Measurements from ENCODE around the gene ZNF467. TPM values are rescaled to one million over a fixed set of nuclear protein-coding genes. Genes with fewer than 3 reads are reported as not detected.

ZNF467 gene
- total and polyA plus RNA-seq, 2 donors (not counting 3 experiments of a cell fraction or from before 2014, with no cell fraction given) = 4.2 to 8.9 TPM

DNA sequence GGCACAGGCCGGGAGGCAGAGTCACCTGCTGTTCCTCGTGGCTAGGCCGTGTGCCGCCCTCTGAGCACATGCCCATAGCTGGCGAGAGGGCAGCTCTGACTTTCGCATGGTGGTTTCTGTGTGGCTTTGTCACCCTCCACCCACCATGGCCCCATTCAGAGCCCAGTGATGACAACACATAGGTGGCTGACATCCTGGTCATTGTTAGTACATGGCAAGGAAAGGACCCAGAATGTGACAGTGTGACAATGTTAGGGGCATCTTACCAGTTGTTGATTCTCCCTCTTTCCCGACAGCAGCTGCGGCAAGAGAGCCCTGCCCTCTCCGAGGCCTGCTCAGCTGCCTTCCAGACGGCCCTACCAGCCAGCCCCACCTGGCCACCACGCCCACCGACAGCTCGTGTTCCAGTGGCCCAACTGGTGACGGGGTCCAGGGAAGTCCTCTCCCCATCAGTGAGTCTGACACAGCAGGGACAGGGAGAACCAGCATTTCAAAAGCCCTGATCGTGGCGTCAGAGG, 52.2 kb downstream of the ZNF467 start:
- Histone ChIP-seq H3K9ac (replicated peaks; ENCODE audit: extremely low read depth, insufficient read depth, low read length) (no peak overlapping the region), H4K20me1 (replicated peaks; ENCODE audit: control insufficient read depth, extremely low read depth, insufficient read depth, low read length) (no peaks in the 10 kb centered on the region), H3K79me2 (ENCODE audit: control insufficient read depth, insufficient read depth, low read length) (no peaks in the 10 kb centered on the region), H3K4me1 (ENCODE audit: control insufficient read depth, extremely low read depth, insufficient read depth, low read length) (no peaks in the 10 kb centered on the region), H2AFZ (ENCODE audit: low read depth, low read length) (no peak overlapping the region), H3K27me3 (ENCODE audit: control insufficient read depth in 2 of 2, insufficient read depth in 2 of 2, low read length in 2 of 2) (no peaks in the 10 kb centered on the region), H3K4me2 (ENCODE audit: insufficient read depth, low read length) (no peak overlapping the region), H3K36me3 (ENCODE audit: control insufficient read depth in 2 of 2, extremely low read depth in 1 of 2, insufficient read depth in 2 of 2, low read length in 2 of 2) (peaks cover 0 to 14% of the 10 kb centered on the region in 2 experiments), H3K4me3 (replicated peaks in 1 of 3; ENCODE audit: insufficient read depth in 1 of 3, low read depth in 1 of 3, low read length in 3 of 3) (no peak overlapping the region), H3K27ac (ENCODE audit: insufficient read depth, low read depth, low read length) (no peak overlapping the region), H3K9me1 (replicated peaks; ENCODE audit: control insufficient read depth, extremely low read depth, insufficient read depth, low read length) (no peaks in the 10 kb centered on the region), H3K9me3 (replicated peaks; ENCODE audit: control insufficient read depth, insufficient read depth, low read length) (no peaks in the 10 kb centered on the region)
- dilution Hi-C loops (cut with MboI; ENCODE audit: extremely low pct_ligation_motif_present, low sequenced_read_pairs) = no loop called here
- intact Hi-C loops (cut with micrococcal nuclease) = no loop called here
- CTCF ChIA-PET = no interaction called here
- DNase-seq (ENCODE audit: low read depth, low spot score) = no peak
- TF ChIP-seq MYC (IDR thresholded peaks at IDR 0.05; ENCODE audit: low read depth, low read length) = no peak
- BruUV-seq (replicated peaks) = no TSS peak
- POLR2A ChIA-PET = no interaction called here
- FAIRE-seq = no peak

DNA sequence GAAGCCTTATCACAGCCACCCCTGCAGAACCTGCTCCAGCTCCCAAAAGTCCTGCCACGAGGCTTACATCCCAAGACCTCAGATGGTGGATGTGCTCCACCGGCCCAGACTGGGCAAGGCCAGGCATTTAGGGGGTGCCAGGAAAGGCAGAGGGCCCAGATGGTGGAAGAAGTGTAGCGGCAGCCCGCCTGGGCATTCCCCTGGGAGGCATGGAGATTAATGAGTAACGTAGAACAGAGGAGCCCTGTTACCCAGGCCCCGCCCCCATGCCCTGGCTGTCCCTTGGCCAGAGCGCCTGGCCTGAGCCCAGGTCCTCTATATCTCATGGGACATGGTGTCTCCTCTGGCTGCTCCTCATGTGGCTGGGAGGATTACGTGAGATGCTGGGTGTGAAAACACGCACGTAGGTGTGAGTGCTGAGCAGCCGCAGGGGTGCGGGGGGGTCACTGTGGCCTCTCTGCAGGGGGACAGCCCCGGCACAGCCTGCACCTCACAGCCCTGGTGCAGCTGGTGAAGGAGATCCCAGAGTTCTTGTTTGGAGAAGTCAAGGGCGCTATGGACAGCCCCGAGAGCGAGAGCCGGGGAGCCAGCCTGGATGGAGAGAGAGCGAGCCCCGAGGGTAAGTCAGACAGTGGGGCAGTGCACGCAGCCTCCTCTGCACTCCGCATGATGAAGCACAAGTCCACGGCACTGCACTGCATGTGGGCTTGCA, 52.9 kb downstream of the ZNF467 start:
- no peak overlapping the region for H3K4me2 ChIP-seq (ENCODE audit: insufficient read depth, low read length)
- BruUV-seq (replicated peaks) = no TSS peak
- no peaks in the 10 kb centered on the region for H3K9me1 ChIP-seq (replicated peaks; ENCODE audit: control insufficient read depth, extremely low read depth, insufficient read depth, low read length)
- ChIA-PET CTCF (interaction anchor here (1.3 kb wide), 1 partner anchor 411 kb away, joined by 3 read pairs; no protein-coding TSS in a partner anchor), POLR2A (no interaction called here)
- H3K27ac ChIP-seq (ENCODE audit: insufficient read depth, low read depth, low read length) = no peak overlapping the region
- no peaks in the 10 kb centered on the region for H4K20me1 ChIP-seq (replicated peaks; ENCODE audit: control insufficient read depth, extremely low read depth, insufficient read depth, low read length)
- FAIRE-seq (no peak), DNase-seq (ENCODE audit: low read depth, low spot score) (no peak)
- no peak overlapping the region for H2AFZ ChIP-seq (ENCODE audit: low read depth, low read length)
- peaks cover 0 to 14% of the 10 kb centered on the region in 2 experiments for H3K36me3 ChIP-seq (ENCODE audit: control insufficient read depth in 2 of 2, extremely low read depth in 1 of 2, insufficient read depth in 2 of 2, low read length in 2 of 2)
- no peaks in the 10 kb centered on the region for H3K79me2 ChIP-seq (ENCODE audit: control insufficient read depth, insufficient read depth, low read length)
- dilution Hi-C loops (cut with MboI; ENCODE audit: extremely low pct_ligation_motif_present, low sequenced_read_pairs) (no loop called here), intact Hi-C loops (cut with micrococcal nuclease) (no loop called here)
- H3K4me3 ChIP-seq (replicated peaks in 1 of 3; ENCODE audit: insufficient read depth in 1 of 3, low read depth in 1 of 3, low read length in 3 of 3) = no peak overlapping the region
- H3K9ac ChIP-seq (replicated peaks; ENCODE audit: extremely low read depth, insufficient read depth, low read length) = no peak overlapping the region
- no peaks in the 10 kb centered on the region for H3K9me3 ChIP-seq (replicated peaks; ENCODE audit: control insufficient read depth, insufficient read depth, low read length)
- no peaks in the 10 kb centered on the region for H3K27me3 ChIP-seq (ENCODE audit: control insufficient read depth in 2 of 2, insufficient read depth in 2 of 2, low read length in 2 of 2)
- TF ChIP-seq, protein P1, sequence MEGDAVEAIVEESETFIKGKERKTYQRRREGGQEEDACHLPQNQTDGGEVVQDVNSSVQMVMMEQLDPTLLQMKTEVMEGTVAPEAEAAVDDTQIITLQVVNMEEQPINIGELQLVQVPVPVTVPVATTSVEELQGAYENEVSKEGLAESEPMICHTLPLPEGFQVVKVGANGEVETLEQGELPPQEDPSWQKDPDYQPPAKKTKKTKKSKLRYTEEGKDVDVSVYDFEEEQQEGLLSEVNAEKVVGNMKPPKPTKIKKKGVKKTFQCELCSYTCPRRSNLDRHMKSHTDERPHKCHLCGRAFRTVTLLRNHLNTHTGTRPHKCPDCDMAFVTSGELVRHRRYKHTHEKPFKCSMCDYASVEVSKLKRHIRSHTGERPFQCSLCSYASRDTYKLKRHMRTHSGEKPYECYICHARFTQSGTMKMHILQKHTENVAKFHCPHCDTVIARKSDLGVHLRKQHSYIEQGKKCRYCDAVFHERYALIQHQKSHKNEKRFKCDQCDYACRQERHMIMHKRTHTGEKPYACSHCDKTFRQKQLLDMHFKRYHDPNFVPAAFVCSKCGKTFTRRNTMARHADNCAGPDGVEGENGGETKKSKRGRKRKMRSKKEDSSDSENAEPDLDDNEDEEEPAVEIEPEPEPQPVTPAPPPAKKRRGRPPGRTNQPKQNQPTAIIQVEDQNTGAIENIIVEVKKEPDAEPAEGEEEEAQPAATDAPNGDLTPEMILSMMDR (IDR thresholded peaks at IDR 0.05; ENCODE audit: extremely low read depth in 1 of 2, insufficient read depth in 1 of 2, low read depth in 1 of 2, low read length in 2 of 2) = no peak
- H3K4me1 ChIP-seq (ENCODE audit: control insufficient read depth, extremely low read depth, insufficient read depth, low read length) = peaks cover 1% of the 10 kb centered on the region

All from endothelial cell of umbilical vein (primary cell).